GM23248 (cell line): ENCODE measurements around the gene INPP5D.

Experiments used
- EZH2 ChIP-seq: fragments of 200-600 bp; sonication (generic); IDR thresholded peaks from 2 replicates; pipeline ENCODE4 v1.6.1; 2018; ENCODE audit warnings: antibody characterized with exemption, mild to moderate bottlenecking; ENCODE audit not compliant: insufficient read depth, poor library complexity, severe bottlenecking
- EZH2phosphoT487 ChIP-seq: fragments of 200-600 bp; sonication (generic); IDR thresholded peaks from 2 replicates; pipeline ENCODE4 v1.6.1; 2018; ENCODE audit warnings: antibody characterized with exemption, moderate library complexity, mild to moderate bottlenecking, low read depth; ENCODE audit not compliant: insufficient read depth

GRCh38 chr2:233084488-233084887, 24.3 kb downstream of the INPP5D start:
- TF ChIP-seq EZH2 (no peak), EZH2phosphoT487 (no peak)
